Measurements from ENCODE around the gene TECPR2.

The TECPR2 gene

DNA sequence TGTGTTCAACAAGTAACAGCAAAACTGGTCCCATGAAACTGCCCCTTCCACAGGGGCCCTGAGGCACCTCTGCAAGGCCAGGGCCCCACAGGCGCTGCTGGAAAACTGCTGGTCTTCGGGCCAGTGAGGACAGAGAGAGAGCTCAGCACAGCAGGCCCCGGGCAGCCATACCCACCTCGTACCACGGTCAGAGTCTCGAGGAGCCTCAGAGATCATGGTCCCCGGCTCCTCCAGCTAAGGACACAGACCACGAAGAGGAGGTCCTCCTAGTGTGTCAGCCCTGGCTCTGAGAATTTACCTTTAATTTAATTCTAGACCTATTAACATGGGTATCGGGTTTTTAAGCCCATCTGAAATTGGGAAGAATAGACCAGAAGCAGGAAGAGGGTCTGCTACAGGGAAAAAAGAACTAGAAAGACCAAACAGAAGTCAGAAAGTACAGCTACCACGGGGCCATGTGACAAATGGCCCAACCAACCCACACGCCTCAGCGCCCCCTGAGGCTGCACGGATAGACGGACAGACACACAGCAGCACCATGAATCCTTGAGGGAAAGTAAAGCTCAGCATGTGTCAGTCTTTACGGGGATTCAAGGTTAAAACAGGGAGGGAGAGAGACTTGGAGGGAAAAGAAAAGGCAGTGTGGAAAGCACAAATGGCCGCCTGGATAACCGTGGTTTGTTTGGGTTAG lies 123.9 kb downstream of the TECPR2 start:
- no peak for DNase-seq (ENCODE audit: low read depth, low spot score)
- in situ Hi-C loops (cut with HindIII; ENCODE audit: low sequenced_read_pairs): no loop called here
- H3K4me3 ChIP-seq (ENCODE audit: low read depth, low read length): no peak overlapping the region
- TF ChIP-seq CTCF (IDR thresholded peaks at IDR 0.05; ENCODE audit: low read depth, low read length): no peak

GRCh38 chr14:102487204-102487577 lies 124.5 kb downstream of the TECPR2 start:
- TF ChIP-seq CTCF (IDR thresholded peaks at IDR 0.05; ENCODE audit: low read depth, low read length): no peak
- H3K4me3 ChIP-seq (ENCODE audit: low read depth, low read length): no peak overlapping the region
- in situ Hi-C loops (cut with HindIII; ENCODE audit: low sequenced_read_pairs): no loop called here
- DNase-seq (ENCODE audit: low read depth, low spot score): no peak

DNA sequence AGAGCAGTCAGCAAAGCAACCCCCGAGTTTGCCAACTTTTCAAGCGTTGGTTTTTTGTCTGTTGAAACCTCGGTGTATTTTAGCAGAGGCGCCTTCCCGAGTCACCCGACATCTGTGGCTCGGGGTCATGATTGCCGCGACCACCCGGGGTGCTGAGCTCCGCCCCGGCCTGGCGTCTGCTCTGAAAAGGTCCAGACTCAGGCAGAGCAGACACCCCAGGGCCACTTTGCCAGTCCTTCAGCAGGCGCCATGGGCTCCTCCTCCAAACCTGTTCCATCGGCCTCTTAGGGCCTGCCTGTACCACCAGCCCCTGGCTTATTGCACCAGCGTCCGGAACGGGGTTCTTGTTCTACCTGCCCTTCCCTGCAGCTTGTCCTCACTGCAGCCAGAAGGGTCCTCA lies 127.7 kb downstream of the TECPR2 start:
- no peak overlapping the region for H3K4me3 ChIP-seq (ENCODE audit: low read depth, low read length)
- in situ Hi-C loops (cut with HindIII; ENCODE audit: low sequenced_read_pairs): no loop called here
- no peak for DNase-seq (ENCODE audit: low read depth, low spot score)
- TF ChIP-seq CTCF (IDR thresholded peaks at IDR 0.05; ENCODE audit: low read depth, low read length): no peak

DNA sequence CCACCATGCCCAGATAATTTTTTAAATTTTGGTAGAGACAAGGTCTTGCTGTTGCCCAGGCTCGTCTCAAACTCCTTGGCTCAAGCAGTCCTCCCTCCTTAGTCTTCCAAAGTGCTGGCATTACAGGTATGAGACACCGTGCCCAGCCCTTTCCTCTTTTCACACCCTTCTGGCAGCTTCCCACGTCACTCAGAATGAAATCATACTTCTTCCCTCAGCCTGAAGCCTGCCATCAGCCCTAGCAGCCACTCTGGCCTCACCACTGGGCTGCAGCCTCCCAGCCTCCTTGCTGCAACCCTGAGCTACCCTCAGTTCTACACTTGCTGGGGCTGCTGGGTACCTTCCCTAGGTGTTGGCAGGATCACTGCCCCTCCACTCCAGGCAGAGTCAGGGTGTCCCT lies 128.6 kb downstream of the TECPR2 start:
- H3K4me3 ChIP-seq (ENCODE audit: low read depth, low read length): no peak overlapping the region
- in situ Hi-C loops (cut with HindIII; ENCODE audit: low sequenced_read_pairs): no loop called here
- no peak for DNase-seq (ENCODE audit: low read depth, low spot score)
- TF ChIP-seq CTCF (IDR thresholded peaks at IDR 0.05; ENCODE audit: low read depth, low read length): no peak

DNA sequence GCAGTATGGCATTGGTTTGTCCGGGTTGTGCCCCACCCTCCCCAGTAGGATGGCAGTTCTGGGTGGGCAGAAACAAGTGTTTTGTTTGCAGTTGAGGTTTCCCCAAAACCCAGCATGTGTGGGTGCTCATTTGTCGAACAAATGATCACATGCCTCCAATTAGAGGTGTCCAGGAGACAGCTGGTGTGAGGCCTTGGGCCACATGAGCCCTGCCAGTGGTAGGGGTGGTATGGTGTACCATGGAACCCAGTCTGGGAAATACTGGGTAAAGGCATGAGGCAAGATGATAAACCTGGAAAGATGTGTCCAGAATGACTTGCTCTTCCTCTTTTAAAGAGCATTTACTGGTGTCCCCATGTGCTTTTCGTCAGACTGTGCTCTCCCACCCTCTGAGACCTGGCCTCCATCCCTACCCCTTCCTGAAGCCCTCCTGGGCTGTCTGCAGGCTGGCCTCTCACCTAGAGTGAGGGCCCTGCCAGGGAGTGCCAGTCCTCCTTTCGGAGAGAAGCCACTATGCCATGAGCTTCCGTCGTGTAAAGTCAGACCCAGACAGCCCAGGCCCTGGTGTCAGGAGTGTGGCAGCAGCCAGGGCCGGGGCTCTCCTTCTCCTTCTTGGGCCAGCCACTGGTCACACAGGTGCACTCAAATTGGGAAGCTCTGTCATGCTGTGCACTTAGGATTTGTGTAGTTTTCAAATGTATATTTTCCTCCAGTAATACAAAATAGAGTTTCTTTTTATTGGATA lies 129.2 kb downstream of the TECPR2 start:
- in situ Hi-C loops (cut with HindIII; ENCODE audit: low sequenced_read_pairs): no loop called here
- no peak for TF ChIP-seq CTCF (IDR thresholded peaks at IDR 0.05; ENCODE audit: low read depth, low read length)
- H3K4me3 ChIP-seq (ENCODE audit: low read depth, low read length): no peak overlapping the region
- DNase-seq (ENCODE audit: low read depth, low spot score): no peak

- no peak for DNase-seq (ENCODE audit: low read depth, low spot score)
- TF ChIP-seq CTCF (IDR thresholded peaks at IDR 0.05; ENCODE audit: low read depth, low read length): no peak
- in situ Hi-C loops (cut with HindIII; ENCODE audit: low sequenced_read_pairs): no loop called here
- no peak overlapping the region for H3K4me3 ChIP-seq (ENCODE audit: low read depth, low read length)
These were observed 129.8 kb downstream of the TECPR2 start for GRCh38 chr14:102492531-102492910.

All from astrocyte of the spinal cord (primary cell).